ENCODE measurements around the gene LXN.

DNA sequence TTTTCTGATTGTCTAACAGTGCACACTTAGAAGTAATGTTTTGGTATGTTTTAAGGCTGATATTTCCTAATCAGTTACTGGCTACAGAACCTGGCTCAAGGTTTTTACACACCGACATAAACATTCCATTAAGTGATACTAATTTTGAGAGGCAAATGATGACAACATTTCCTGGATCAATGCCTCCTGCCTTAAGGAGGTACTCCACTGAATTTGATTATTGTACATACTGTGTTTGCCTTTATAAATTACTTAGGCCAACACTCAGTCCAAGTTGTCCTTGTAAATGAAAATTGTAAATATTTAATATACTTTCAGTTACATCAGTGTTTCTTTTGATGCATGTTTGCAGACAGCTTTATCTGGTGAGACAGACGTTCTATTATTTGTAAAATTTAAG is 24.2 kb upstream of the LXN start:
- TF ChIP-seq POLR2A (IDR thresholded peaks at IDR 0.05; ENCODE audit: control extremely low read depth in 1 of 2, low read depth in 2 of 2, low read length in 2 of 2), result no peak
- TF ChIP-seq SIN3A (conservative IDR thresholded peaks at IDR 0.05 in 1 of 2, IDR thresholded peaks at IDR 0.05 in 1 of 2; ENCODE audit: low read depth in 1 of 2, low read length in 2 of 2), result no peak
- TF ChIP-seq POLR2AphosphoS5 (IDR thresholded peaks at IDR 0.05; ENCODE audit: low read depth, low read length), result no peak
- no peak for TF ChIP-seq ZNF274 (IDR thresholded peaks at IDR 0.05; ENCODE audit: borderline replicate concordance, extremely low read depth, low read length)
- TF ChIP-seq, protein P1, sequence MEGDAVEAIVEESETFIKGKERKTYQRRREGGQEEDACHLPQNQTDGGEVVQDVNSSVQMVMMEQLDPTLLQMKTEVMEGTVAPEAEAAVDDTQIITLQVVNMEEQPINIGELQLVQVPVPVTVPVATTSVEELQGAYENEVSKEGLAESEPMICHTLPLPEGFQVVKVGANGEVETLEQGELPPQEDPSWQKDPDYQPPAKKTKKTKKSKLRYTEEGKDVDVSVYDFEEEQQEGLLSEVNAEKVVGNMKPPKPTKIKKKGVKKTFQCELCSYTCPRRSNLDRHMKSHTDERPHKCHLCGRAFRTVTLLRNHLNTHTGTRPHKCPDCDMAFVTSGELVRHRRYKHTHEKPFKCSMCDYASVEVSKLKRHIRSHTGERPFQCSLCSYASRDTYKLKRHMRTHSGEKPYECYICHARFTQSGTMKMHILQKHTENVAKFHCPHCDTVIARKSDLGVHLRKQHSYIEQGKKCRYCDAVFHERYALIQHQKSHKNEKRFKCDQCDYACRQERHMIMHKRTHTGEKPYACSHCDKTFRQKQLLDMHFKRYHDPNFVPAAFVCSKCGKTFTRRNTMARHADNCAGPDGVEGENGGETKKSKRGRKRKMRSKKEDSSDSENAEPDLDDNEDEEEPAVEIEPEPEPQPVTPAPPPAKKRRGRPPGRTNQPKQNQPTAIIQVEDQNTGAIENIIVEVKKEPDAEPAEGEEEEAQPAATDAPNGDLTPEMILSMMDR (IDR thresholded peaks at IDR 0.05; ENCODE audit: control extremely low read depth in 1 of 3, insufficient read depth in 1 of 3, low read depth in 1 of 3, low read length in 3 of 3), result no peak
- no peak for TF ChIP-seq EZH2 (IDR thresholded peaks at IDR 0.05; ENCODE audit: low read depth, low read length, severe bottlenecking)
- TF ChIP-seq FOSL1 (IDR thresholded peaks at IDR 0.05; ENCODE audit: insufficient read depth, low read depth, low read length), result no peak
- no peak for TF ChIP-seq RAD21 (IDR thresholded peaks at IDR 0.05 in 1 of 2, conservative IDR thresholded peaks at IDR 0.05 in 1 of 2; ENCODE audit: low read depth in 2 of 2, low read length in 2 of 2)
- TF ChIP-seq EP300 (IDR thresholded peaks at IDR 0.05; ENCODE audit: borderline replicate concordance in 1 of 2, low read depth in 2 of 2, low read length in 2 of 2), result no peak
- TF ChIP-seq TEAD4 (IDR thresholded peaks at IDR 0.05; ENCODE audit: low read depth, low read length), result no peak
- TF ChIP-seq NRF1 (IDR thresholded peaks at IDR 0.05; ENCODE audit: low read depth, low read length), result no peak
- no peak for TF ChIP-seq CHD1 (IDR thresholded peaks at IDR 0.05; ENCODE audit: low read depth, low read length)
- no peak for TF ChIP-seq RFX5 (IDR thresholded peaks at IDR 0.05; ENCODE audit: borderline replicate concordance, low read depth, low read length)

All from H1 (cell line).